ENCODE results near the gene PCSK6.

- TF ChIP-seq CTCF (IDR thresholded peaks at IDR 0.05) (peak; percentile 35 to 57 (median 51)), EP300 (IDR thresholded peaks at IDR 0.05) (no peak), POLR2A (IDR thresholded peaks at IDR 0.05) (no peak), POLR2AphosphoS5 (IDR thresholded peaks at IDR 0.05) (no peak)
Measured at GRCh38 chr15:101288905-101289513, 200.5 kb downstream of the PCSK6 start.

Data from gastroesophageal sphincter (tissue), 3 donors.